ENCODE results near the gene MMP17.

Gene MMP17

GRCh38 chr12:131830335-131830913, 2.2 kb downstream of the MMP17 start:
- no peak overlapping the region for H3K27ac ChIP-seq (ENCODE audit: low read depth, low read length)
- H3F3A ChIP-seq (ENCODE audit: control insufficient read depth, insufficient read depth) = no peaks in the 10 kb centered on the region
- no peaks in the 10 kb centered on the region for H3K9me2 ChIP-seq (replicated peaks; ENCODE audit: control insufficient read depth, low read length)
- H3K36me3 ChIP-seq (ENCODE audit: control insufficient read depth, low read length) = no peaks in the 10 kb centered on the region
- peak; percentile 26 for TF ChIP-seq CTCF (IDR thresholded peaks at IDR 0.05; ENCODE audit: low read depth, low read length, poor library complexity, severe bottlenecking)
- peak; percentile 85; the same call in 1 of the 2 replicates for TF ChIP-seq EZH2phosphoT487 (IDR thresholded peaks at IDR 0.05; ENCODE audit: borderline replicate concordance, low read length)
- H3K27me3 ChIP-seq (ENCODE audit: control insufficient read depth, low read length) = peaks cover 40% of the 10 kb centered on the region
- peak overlapping the region; percentile 32; the same call in 1 of the 2 replicates for H3K4me2 ChIP-seq (ENCODE audit: low read length)
- no peaks in the 10 kb centered on the region for H3K79me2 ChIP-seq (ENCODE audit: control insufficient read depth, low read length)
- H4K20me1 ChIP-seq (ENCODE audit: control insufficient read depth, insufficient read depth, low read depth, low read length) = no peaks in the 10 kb centered on the region
- no peaks in the 10 kb centered on the region for H3K9me3 ChIP-seq (ENCODE audit: control insufficient read depth, insufficient read depth, low read length)
- 0 out of 2 replicates have a peak, but pooled peaks cover 3% of the 10 kb centered on the region for H3K4me1 ChIP-seq (ENCODE audit: control insufficient read depth, low read length)
- H3K4me3 ChIP-seq (ENCODE audit: low read length) = no peak overlapping the region

- Histone ChIP-seq H4K20me1 (ENCODE audit: control insufficient read depth, insufficient read depth, low read depth, low read length) (no peaks in the 10 kb centered on the region), H3K4me3 (ENCODE audit: low read length) (no peak overlapping the region), H3K9me3 (ENCODE audit: control insufficient read depth, insufficient read depth, low read length) (no peaks in the 10 kb centered on the region), H3K4me2 (ENCODE audit: low read length) (peak overlapping the region; percentile 32; the same call in 1 of the 2 replicates), H3K36me3 (ENCODE audit: control insufficient read depth, low read length) (no peaks in the 10 kb centered on the region), H3F3A (ENCODE audit: control insufficient read depth, insufficient read depth) (no peaks in the 10 kb centered on the region), H3K79me2 (ENCODE audit: control insufficient read depth, low read length) (no peaks in the 10 kb centered on the region), H3K4me1 (ENCODE audit: control insufficient read depth, low read length) (0 out of 2 replicates have a peak, but pooled peaks cover 3% of the 10 kb centered on the region), H3K27ac (ENCODE audit: low read depth, low read length) (no peak overlapping the region), H3K27me3 (ENCODE audit: control insufficient read depth, low read length) (peaks cover 40% of the 10 kb centered on the region), H3K9me2 (replicated peaks; ENCODE audit: control insufficient read depth, low read length) (no peaks in the 10 kb centered on the region)
- TF ChIP-seq CTCF (IDR thresholded peaks at IDR 0.05; ENCODE audit: low read depth, low read length, poor library complexity, severe bottlenecking) (no peak), EZH2phosphoT487 (IDR thresholded peaks at IDR 0.05; ENCODE audit: borderline replicate concordance, low read length) (0 out of 2 replicates have a peak, but pooled peaks have one; percentile 10)
These were observed 2.9 kb downstream of the MMP17 start for GRCh38 chr12:131830914-131831571.

GRCh38 chr12:131831635-131832041, 3.4 kb downstream of the MMP17 start:
- TF ChIP-seq CTCF (IDR thresholded peaks at IDR 0.05; ENCODE audit: low read depth, low read length, poor library complexity, severe bottlenecking) = no peak
- no peak for TF ChIP-seq EZH2phosphoT487 (IDR thresholded peaks at IDR 0.05; ENCODE audit: borderline replicate concordance, low read length)

More at GRCh38 chr12:131831635-131832041, 3.4 kb downstream of the MMP17 start:
- Histone ChIP-seq H3K9me3 (ENCODE audit: control insufficient read depth, insufficient read depth, low read length) (no peaks in the 10 kb centered on the region), H3K36me3 (ENCODE audit: control insufficient read depth, low read length) (no peaks in the 10 kb centered on the region), H3K79me2 (ENCODE audit: control insufficient read depth, low read length) (no peaks in the 10 kb centered on the region), H3F3A (ENCODE audit: control insufficient read depth, insufficient read depth) (no peaks in the 10 kb centered on the region), H3K27ac (ENCODE audit: low read depth, low read length) (no peak overlapping the region), H4K20me1 (ENCODE audit: control insufficient read depth, insufficient read depth, low read depth, low read length) (no peaks in the 10 kb centered on the region), H3K4me2 (ENCODE audit: low read length) (no peak overlapping the region), H3K9me2 (replicated peaks; ENCODE audit: control insufficient read depth, low read length) (no peaks in the 10 kb centered on the region), H3K4me1 (ENCODE audit: control insufficient read depth, low read length) (0 out of 2 replicates have a peak, but pooled peaks cover 3% of the 10 kb centered on the region), H3K4me3 (ENCODE audit: low read length) (no peak overlapping the region), H3K27me3 (ENCODE audit: control insufficient read depth, low read length) (peaks cover 40% of the 10 kb centered on the region)
